Measurements from ENCODE around the gene SPATS2L.

DNA sequence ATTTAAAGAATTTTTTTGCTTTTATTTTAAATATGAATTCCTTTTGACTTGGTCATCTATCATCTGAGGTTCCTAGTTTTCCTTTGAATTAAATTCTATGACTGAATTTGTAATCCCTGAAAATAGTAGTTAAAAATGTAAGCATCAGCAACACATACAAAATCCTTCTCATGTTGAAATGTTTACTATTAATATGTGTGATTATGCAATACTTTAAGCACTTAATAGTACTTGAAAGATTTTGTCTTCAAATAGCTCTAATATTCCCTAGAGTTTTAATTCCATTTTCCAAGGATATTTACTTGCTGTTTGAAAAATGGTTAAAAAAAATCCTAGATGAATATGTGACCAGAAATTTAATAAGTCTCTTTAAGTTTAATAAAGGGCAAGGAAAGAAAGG is 26.6 kb upstream of the SPATS2L start:
- TF ChIP-seq EGR1 (IDR thresholded peaks at IDR 0.05) (no peak), CREB1 (IDR thresholded peaks at IDR 0.05; ENCODE audit: low read depth) (no peak)
- TF ChIP-seq, protein P1, sequence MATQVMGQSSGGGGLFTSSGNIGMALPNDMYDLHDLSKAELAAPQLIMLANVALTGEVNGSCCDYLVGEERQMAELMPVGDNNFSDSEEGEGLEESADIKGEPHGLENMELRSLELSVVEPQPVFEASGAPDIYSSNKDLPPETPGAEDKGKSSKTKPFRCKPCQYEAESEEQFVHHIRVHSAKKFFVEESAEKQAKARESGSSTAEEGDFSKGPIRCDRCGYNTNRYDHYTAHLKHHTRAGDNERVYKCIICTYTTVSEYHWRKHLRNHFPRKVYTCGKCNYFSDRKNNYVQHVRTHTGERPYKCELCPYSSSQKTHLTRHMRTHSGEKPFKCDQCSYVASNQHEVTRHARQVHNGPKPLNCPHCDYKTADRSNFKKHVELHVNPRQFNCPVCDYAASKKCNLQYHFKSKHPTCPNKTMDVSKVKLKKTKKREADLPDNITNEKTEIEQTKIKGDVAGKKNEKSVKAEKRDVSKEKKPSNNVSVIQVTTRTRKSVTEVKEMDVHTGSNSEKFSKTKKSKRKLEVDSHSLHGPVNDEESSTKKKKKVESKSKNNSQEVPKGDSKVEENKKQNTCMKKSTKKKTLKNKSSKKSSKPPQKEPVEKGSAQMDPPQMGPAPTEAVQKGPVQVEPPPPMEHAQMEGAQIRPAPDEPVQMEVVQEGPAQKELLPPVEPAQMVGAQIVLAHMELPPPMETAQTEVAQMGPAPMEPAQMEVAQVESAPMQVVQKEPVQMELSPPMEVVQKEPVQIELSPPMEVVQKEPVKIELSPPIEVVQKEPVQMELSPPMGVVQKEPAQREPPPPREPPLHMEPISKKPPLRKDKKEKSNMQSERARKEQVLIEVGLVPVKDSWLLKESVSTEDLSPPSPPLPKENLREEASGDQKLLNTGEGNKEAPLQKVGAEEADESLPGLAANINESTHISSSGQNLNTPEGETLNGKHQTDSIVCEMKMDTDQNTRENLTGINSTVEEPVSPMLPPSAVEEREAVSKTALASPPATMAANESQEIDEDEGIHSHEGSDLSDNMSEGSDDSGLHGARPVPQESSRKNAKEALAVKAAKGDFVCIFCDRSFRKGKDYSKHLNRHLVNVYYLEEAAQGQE (IDR thresholded peaks at IDR 0.05; ENCODE audit: low read depth), result no peak

Data from Ishikawa (cell line).